ENCODE data around the gene TMEM125.

GRCh38 chr1:43318831-43319230 lies 49.0 kb downstream of the TMEM125 start:
- TF ChIP-seq, protein P1, sequence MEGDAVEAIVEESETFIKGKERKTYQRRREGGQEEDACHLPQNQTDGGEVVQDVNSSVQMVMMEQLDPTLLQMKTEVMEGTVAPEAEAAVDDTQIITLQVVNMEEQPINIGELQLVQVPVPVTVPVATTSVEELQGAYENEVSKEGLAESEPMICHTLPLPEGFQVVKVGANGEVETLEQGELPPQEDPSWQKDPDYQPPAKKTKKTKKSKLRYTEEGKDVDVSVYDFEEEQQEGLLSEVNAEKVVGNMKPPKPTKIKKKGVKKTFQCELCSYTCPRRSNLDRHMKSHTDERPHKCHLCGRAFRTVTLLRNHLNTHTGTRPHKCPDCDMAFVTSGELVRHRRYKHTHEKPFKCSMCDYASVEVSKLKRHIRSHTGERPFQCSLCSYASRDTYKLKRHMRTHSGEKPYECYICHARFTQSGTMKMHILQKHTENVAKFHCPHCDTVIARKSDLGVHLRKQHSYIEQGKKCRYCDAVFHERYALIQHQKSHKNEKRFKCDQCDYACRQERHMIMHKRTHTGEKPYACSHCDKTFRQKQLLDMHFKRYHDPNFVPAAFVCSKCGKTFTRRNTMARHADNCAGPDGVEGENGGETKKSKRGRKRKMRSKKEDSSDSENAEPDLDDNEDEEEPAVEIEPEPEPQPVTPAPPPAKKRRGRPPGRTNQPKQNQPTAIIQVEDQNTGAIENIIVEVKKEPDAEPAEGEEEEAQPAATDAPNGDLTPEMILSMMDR (IDR thresholded peaks at IDR 0.05) = no peak
- TF ChIP-seq POLR2AphosphoS5 (IDR thresholded peaks at IDR 0.05) = no peak

Data from transverse colon (tissue), 4 donors.